VCaP (cell line): ENCODE data around the gene YBX3.

Source experiments
- H3K27ac ChIP-seq: fragments of 450-650 bp; 2 replicates; pipeline ENCODE4 v1.5.1; 2017
- TF ChIP-seq, protein P1 (sequence below): fragments of 450-650 bp; conservative IDR thresholded peaks from 2 replicates; pipeline ENCODE4 v1.5.1; 2017; ENCODE audit warnings: mild to moderate bottlenecking, moderate library complexity

YBX3 gene

DNA sequence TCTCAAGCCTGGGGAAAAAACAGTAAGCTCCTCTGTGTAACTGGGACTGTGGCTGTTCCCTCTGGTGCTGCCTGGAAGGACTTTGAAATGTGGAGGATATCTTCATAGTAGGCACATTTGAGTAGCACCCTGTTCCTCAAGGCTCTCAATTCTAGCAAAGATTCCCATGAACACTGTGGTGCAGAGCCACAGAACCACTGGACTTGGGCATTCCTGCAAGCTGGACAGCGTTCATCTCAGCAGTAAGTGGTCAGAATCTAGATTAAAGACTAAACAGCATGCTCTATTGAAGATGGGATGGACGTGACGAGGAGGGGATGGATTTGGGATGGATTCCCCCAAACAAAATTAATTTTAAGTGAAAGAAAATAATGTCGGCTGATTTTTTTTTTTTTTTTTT, 9.4 kb upstream of the YBX3 start:
- TF ChIP-seq, protein P1, sequence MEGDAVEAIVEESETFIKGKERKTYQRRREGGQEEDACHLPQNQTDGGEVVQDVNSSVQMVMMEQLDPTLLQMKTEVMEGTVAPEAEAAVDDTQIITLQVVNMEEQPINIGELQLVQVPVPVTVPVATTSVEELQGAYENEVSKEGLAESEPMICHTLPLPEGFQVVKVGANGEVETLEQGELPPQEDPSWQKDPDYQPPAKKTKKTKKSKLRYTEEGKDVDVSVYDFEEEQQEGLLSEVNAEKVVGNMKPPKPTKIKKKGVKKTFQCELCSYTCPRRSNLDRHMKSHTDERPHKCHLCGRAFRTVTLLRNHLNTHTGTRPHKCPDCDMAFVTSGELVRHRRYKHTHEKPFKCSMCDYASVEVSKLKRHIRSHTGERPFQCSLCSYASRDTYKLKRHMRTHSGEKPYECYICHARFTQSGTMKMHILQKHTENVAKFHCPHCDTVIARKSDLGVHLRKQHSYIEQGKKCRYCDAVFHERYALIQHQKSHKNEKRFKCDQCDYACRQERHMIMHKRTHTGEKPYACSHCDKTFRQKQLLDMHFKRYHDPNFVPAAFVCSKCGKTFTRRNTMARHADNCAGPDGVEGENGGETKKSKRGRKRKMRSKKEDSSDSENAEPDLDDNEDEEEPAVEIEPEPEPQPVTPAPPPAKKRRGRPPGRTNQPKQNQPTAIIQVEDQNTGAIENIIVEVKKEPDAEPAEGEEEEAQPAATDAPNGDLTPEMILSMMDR = no peak
- H3K27ac ChIP-seq = no peak overlapping the region

DNA sequence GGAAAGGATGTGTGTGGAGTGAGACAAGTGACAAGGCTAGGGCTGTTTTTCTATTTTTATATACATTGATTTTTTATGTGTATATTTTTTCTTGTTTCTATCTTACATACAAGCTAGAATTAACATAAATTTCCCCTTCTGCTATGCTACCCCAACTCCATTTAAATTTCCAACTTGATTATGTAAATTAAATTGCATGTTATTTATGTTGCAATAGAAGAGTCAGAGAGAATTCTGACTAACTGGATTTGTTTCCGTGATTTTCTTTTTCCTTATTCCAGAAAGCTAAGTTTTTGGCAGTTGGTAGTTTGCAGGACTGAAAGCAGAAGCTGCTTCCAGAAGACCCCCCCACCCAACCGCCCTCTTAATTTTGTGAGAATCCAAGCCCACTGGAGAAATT, 8.9 kb upstream of the YBX3 start:
- no peak overlapping the region for H3K27ac ChIP-seq
- TF ChIP-seq, protein P1 = no peak

DNA sequence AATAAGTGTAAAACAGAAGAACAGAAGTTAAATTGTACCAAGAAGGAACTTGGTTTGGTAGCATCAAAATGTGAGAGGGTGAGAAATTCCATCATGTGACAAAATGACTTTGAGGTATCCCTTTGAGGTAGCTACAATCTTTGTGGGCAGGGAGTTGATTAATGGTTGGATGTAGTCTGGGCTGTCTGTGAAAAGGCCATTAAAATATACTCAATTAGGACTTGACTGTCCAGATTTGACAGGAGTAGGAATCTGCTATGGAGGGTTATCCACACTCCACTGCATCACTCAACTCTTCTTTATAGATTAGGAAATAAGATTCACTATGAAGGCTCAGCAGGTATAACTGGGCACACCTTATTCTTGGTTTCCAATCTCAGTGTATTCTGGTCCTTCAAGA, 7.4 kb upstream of the YBX3 start:
- TF ChIP-seq, protein P1 = no peak
- no peak overlapping the region for H3K27ac ChIP-seq

GRCh38 chr12:10728091-10728490, 5.0 kb upstream of the YBX3 start:
- TF ChIP-seq, protein P1 = no peak
- H3K27ac ChIP-seq = no peak overlapping the region

DNA sequence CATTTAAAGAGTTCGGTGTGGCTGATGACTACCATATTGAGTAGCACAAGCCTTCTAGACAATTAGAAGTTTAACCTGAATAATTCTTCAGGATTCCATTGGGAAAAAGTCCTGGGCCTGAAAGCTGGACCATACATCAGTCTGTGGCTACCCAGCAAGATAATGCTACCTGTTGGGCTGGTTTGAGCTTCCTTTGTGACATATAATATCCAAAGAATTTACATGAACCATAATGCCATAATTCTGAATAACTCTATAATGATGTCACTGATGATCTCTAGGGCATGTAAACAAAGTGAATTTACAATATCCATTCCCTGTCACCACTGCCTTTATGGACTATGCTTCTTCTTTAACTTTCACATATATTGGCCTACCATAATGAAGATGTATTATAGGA, 3.8 kb upstream of the YBX3 start:
- TF ChIP-seq, protein P1 = no peak
- no peak overlapping the region for H3K27ac ChIP-seq

- TF ChIP-seq, protein P1 = no peak
- peak overlapping the region; percentile 97; the same call in 1 of the 2 replicates for H3K27ac ChIP-seq
Observed at GRCh38 chr12:10725003-10725402, 1.9 kb upstream of the YBX3 start.

DNA sequence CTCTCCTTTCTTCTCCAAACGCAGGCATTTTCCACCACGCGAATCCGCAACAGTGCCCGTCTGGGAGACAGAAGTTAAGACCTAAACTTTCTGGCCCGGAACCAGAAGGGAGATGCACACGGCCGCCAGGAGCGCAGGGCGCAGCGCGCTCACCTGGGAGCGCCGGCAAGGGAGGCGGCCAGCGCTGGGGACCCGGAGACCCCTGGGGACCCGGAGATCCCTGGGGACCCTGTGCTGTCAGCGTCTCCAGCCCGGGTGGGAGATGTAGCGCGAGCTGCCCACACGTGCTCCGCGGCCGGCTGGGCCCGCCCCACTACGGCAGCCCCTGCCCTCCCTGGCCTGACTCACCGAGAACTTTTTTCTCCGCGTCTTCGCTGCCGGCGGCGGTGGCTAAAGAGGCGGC, 620 bp downstream of the YBX3 start:
- TF ChIP-seq, protein P1 = peak; percentile 37
- peak overlapping the region; percentile 97 for H3K27ac ChIP-seq
